LNCAP (cell line): ENCODE data around the gene KLHL13.

ENCODE experiments used
- TF ChIP-seq, protein P1 (sequence below): fragments of 450-650 bp; IDR thresholded peaks from 2 replicates; pipeline ENCODE4 v1.5.1; 2017; ENCODE audit warnings: mild to moderate bottlenecking

KLHL13 gene

DNA sequence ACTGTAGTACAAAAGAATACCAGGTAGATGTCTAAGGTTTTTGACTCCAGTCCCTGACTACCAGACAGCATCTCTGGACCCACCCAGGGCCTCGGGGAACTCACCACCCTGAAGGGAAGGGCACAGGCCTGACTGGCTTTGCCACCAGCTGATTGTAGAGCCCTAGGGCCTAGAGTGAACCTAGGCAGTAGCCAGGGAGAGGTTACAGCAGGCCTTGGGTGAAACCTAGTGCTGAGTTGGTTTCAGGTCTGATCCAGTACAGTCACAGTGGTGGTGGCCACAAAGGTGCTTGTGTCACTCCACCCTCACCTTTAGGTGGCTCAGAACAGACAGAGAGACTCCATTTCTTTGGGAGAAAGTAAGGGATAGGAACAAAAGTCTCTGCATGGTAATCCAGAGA is 244.8 kb downstream of the KLHL13 start:
- TF ChIP-seq, protein P1, sequence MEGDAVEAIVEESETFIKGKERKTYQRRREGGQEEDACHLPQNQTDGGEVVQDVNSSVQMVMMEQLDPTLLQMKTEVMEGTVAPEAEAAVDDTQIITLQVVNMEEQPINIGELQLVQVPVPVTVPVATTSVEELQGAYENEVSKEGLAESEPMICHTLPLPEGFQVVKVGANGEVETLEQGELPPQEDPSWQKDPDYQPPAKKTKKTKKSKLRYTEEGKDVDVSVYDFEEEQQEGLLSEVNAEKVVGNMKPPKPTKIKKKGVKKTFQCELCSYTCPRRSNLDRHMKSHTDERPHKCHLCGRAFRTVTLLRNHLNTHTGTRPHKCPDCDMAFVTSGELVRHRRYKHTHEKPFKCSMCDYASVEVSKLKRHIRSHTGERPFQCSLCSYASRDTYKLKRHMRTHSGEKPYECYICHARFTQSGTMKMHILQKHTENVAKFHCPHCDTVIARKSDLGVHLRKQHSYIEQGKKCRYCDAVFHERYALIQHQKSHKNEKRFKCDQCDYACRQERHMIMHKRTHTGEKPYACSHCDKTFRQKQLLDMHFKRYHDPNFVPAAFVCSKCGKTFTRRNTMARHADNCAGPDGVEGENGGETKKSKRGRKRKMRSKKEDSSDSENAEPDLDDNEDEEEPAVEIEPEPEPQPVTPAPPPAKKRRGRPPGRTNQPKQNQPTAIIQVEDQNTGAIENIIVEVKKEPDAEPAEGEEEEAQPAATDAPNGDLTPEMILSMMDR = no peak

DNA sequence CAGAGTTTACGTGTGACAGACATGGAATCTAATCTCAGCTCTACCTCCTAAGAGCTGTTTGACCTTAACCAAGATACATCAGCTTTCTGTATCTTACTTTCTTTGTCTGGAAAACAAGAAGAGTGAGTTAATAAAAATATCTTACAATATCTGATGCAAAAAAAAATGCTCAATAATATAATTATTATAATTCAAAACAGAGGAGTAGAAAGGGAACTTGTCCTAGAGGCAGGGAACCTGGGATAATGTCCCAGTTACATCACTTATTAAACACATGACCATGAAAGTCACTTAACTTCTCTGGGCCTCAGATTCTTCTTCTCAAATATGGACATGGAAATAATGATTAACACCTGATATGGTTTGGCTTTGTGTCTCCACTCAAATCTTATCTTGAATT is 256.1 kb downstream of the KLHL13 start:
- TF ChIP-seq, protein P1 = no peak

DNA sequence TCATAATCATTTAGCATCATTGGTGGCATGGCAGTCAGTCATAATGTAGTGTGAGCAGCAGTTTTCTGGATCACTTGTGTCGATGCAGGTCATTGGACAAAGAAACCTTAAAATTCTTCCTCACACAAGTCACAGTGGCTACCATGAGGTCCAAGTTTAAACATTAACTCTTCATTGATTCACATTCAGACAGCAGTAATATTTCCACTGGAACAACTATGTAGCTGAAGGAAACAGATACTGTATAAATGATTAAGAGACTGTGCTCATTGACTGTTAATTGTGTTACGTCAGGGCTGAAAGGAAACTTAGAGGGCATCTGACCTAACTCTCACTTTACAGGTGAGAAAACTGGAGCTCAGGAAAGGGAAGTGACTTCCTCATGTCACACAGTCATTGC is 261.8 kb downstream of the KLHL13 start:
- TF ChIP-seq, protein P1 = no peak

DNA sequence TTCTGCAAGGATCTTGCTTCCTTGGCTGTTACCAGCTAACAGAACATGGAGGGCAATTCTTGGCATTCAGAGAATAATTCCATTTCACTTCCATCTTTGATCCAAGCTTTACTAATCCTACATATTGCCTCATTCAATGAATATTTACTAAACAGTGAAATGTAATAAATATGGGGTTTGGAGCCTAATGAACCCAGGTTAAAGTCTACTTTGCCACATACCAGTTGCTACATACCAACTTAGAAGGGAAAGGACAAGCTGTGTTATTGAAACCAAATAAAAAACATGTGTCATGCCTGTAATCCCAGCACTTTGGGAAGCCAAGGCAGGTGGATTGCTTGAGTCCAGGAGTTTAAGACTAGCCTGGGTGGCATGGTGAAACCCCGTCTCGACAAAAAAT is 265.6 kb downstream of the KLHL13 start:
- TF ChIP-seq, protein P1 = no peak
